Measurements from ENCODE around the gene CDH6.

Gene CDH6

DNA sequence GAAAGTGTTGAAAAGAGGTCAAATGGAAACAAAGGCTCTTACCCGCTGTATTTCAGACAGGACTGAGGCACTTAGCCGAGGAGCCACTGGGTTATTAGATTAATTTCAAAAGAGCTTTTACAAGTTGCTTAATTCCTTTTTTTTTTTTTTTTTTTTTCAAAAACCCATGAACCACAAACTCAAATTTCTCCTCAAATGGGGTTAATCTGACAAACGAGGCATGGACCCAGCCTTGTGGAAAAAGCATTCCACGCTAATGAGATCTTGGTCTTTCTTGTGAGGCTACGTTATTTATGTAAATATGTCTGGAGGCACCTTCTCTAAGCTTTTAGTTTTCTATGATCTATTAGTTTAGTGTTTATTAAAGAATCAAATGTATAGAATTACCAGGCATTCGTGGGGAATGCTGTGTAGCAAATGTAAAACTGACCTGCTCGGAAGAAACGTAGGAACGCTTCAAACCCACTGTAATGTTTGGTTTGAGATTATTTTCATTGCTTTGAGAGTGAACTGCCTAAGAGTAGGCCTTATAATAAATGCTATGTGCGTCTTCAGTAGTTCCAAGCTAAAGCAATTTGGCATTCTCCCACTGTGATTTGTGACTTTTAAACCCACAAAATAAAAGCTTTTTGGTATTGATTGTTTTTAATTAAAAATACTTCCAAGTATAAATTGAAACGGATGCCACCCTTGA lies 134.7 kb downstream of the CDH6 start:
- TF ChIP-seq, protein P1, sequence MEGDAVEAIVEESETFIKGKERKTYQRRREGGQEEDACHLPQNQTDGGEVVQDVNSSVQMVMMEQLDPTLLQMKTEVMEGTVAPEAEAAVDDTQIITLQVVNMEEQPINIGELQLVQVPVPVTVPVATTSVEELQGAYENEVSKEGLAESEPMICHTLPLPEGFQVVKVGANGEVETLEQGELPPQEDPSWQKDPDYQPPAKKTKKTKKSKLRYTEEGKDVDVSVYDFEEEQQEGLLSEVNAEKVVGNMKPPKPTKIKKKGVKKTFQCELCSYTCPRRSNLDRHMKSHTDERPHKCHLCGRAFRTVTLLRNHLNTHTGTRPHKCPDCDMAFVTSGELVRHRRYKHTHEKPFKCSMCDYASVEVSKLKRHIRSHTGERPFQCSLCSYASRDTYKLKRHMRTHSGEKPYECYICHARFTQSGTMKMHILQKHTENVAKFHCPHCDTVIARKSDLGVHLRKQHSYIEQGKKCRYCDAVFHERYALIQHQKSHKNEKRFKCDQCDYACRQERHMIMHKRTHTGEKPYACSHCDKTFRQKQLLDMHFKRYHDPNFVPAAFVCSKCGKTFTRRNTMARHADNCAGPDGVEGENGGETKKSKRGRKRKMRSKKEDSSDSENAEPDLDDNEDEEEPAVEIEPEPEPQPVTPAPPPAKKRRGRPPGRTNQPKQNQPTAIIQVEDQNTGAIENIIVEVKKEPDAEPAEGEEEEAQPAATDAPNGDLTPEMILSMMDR (conservative IDR thresholded peaks at IDR 0.05; ENCODE audit: low read depth, low read length) = no peak
- H4K20me1 ChIP-seq (ENCODE audit: insufficient read depth) = no peaks in the 10 kb centered on the region
- H2AFZ ChIP-seq (ENCODE audit: low read depth) = no peak overlapping the region
- H3K36me3 ChIP-seq (ENCODE audit: insufficient read depth) = no peaks in the 10 kb centered on the region
- H3K4me2 ChIP-seq = no peak overlapping the region
- no peaks in the 10 kb centered on the region for H3K27me3 ChIP-seq (ENCODE audit: insufficient read depth, low read depth)
- H3K9ac ChIP-seq = no peak overlapping the region
- no peaks in the 10 kb centered on the region for H3K4me1 ChIP-seq (ENCODE audit: low read depth, poor library complexity, severe bottlenecking)
- H3K4me3 ChIP-seq (IDR thresholded peaks at IDR 0.05; ENCODE audit: insufficient read depth, low read depth, low read length) = no peak overlapping the region
- H3K79me2 ChIP-seq (ENCODE audit: insufficient read depth, low read depth) = no peaks in the 10 kb centered on the region
- H3K27ac ChIP-seq = no peak overlapping the region

- no peak overlapping the region for H2AFZ ChIP-seq (ENCODE audit: low read depth)
- no peak overlapping the region for H3K4me3 ChIP-seq (IDR thresholded peaks at IDR 0.05; ENCODE audit: insufficient read depth, low read depth, low read length)
- H3K4me2 ChIP-seq = no peak overlapping the region
- H3K9ac ChIP-seq = no peak overlapping the region
- H3K4me1 ChIP-seq (ENCODE audit: low read depth, poor library complexity, severe bottlenecking) = no peaks in the 10 kb centered on the region
- TF ChIP-seq, protein P1 (conservative IDR thresholded peaks at IDR 0.05; ENCODE audit: low read depth, low read length) = no peak
- H3K36me3 ChIP-seq (ENCODE audit: insufficient read depth) = no peaks in the 10 kb centered on the region
- H4K20me1 ChIP-seq (ENCODE audit: insufficient read depth) = no peaks in the 10 kb centered on the region
- H3K79me2 ChIP-seq (ENCODE audit: insufficient read depth, low read depth) = no peaks in the 10 kb centered on the region
- H3K27ac ChIP-seq = no peak overlapping the region
- H3K27me3 ChIP-seq (ENCODE audit: insufficient read depth, low read depth) = no peaks in the 10 kb centered on the region
Observed at GRCh38 chr5:31329715-31330114, 136.2 kb downstream of the CDH6 start.

DNA sequence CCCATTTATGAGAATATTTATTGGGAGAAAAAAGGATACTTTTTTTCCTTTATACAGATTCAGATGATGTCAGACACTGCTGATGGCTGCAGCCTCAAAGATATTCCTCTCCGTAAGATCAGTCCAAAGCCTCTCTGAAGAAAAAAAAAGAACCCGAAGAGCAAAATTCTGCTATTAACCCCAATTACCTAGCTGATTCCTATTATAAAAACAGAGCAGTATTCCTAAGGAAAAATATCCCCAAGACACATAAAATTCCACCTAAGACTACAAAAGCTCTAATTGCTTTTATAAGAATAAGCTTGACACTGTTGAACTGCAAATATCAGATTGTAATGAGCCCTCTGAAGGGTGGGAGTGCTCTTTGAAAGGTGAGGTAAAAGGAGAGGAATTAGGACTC lies 138.7 kb downstream of the CDH6 start:
- H3K27me3 ChIP-seq (ENCODE audit: insufficient read depth, low read depth) = no peaks in the 10 kb centered on the region
- no peak overlapping the region for H2AFZ ChIP-seq (ENCODE audit: low read depth)
- no peak overlapping the region for H3K4me2 ChIP-seq
- TF ChIP-seq, protein P1 (conservative IDR thresholded peaks at IDR 0.05; ENCODE audit: low read depth, low read length) = no peak
- H3K36me3 ChIP-seq (ENCODE audit: insufficient read depth) = no peaks in the 10 kb centered on the region
- H4K20me1 ChIP-seq (ENCODE audit: insufficient read depth) = no peaks in the 10 kb centered on the region
- no peak overlapping the region for H3K9ac ChIP-seq
- no peak overlapping the region for H3K4me3 ChIP-seq (IDR thresholded peaks at IDR 0.05; ENCODE audit: insufficient read depth, low read depth, low read length)
- no peaks in the 10 kb centered on the region for H3K4me1 ChIP-seq (ENCODE audit: low read depth, poor library complexity, severe bottlenecking)
- no peak overlapping the region for H3K27ac ChIP-seq
- no peaks in the 10 kb centered on the region for H3K79me2 ChIP-seq (ENCODE audit: insufficient read depth, low read depth)

GRCh38 chr5:31333475-31333874 lies 140.0 kb downstream of the CDH6 start:
- Histone ChIP-seq H3K4me2 (no peak overlapping the region), H3K4me1 (ENCODE audit: low read depth, poor library complexity, severe bottlenecking) (no peaks in the 10 kb centered on the region), H3K79me2 (ENCODE audit: insufficient read depth, low read depth) (no peaks in the 10 kb centered on the region), H3K4me3 (IDR thresholded peaks at IDR 0.05; ENCODE audit: insufficient read depth, low read depth, low read length) (no peak overlapping the region), H3K9ac (no peak overlapping the region), H3K36me3 (ENCODE audit: insufficient read depth) (no peaks in the 10 kb centered on the region), H3K27me3 (ENCODE audit: insufficient read depth, low read depth) (no peaks in the 10 kb centered on the region), H4K20me1 (ENCODE audit: insufficient read depth) (no peaks in the 10 kb centered on the region), H2AFZ (ENCODE audit: low read depth) (no peak overlapping the region), H3K27ac (no peak overlapping the region)
- TF ChIP-seq, protein P1 (conservative IDR thresholded peaks at IDR 0.05; ENCODE audit: low read depth, low read length) = no peak
